Fibroblast of peridontal ligament (primary cell): Measurements from ENCODE around the gene HIPK2.

Source experiments
- DNase-seq: peaks from one replicate; pipeline ENCODE4 v3.0.0-alpha.2; 2010; ENCODE audit errors: extremely low read depth

The HIPK2 gene

GRCh38 chr7:139783647-139784385 is 6.0 kb upstream of the HIPK2 start:
- DNase-seq = no peak

GRCh38 chr7:139782932-139783331 is 5.1 kb upstream of the HIPK2 start:
- no peak for DNase-seq

DNA sequence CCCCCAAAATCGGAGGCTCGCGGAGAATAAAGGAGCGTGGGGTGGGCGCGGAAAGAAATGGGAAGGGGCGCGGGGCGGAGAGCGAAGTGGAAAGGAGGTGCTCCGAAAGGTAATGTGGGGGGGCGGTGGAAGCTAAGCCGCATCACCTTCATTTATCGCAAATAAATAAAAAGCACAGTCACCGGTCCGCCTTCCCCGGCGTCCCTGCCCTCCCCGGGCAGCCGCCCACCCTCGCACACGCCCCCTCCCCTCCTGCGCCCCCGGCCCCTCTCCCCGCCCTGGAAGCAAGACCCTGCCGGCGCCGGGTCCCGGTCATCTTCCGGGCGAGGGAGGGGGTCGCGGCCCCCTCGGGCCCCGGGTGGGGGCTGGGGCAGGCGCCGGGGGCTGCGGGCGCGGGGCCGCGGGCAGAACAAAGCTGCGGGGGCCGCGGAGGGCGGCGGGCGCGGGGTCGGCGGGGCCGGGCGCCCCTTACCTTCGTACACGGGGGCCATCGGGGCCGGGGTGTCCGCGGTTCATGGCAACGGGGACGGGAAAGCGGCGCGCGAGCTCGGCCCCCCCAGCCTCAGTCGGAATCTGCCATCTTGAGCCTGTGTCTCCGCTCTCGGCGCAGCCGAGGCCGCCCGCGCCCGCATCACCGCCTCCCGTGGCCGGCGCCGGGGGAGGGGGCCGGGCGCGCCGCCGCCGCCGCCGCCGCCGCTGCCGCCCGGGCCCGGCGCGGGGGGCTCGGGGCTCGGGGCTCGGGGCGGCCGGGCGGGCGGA is 486 bp downstream of the HIPK2 start:
- DNase-seq = no peak

DNA sequence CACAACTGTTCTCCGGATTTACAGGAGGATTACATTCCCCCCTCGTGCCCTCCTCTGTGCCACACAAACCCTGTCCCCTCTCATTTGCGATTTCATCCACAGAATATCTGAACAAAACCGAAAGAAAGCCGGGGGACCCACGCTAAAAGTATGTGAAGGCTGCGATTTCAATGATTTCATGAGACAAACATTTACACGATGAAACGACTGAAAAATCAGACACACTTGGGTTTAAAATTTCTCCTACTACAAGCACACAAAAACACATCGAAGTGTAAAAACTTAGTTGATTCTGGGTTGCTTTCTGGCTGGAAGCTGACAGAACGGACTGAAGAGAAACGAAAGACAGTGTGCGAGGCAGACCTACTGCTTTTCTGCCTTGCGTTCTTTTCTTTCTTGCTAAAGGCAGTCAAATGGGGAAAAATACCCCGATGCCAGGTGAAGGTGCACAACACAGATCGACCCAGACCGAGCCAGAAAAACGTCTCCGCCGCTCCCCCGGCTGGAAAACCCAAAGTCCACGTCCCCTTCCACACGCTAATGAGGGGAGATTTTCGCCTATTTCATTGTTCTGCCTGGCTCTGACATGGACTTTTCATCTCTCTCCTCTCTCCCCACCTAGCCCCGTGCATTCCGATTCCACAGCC is 1.2 kb downstream of the HIPK2 start:
- peak; percentile 72 for DNase-seq

GRCh38 chr7:139775829-139776266 is 1.9 kb downstream of the HIPK2 start:
- DNase-seq = peak; percentile 88

- peak; percentile 85 for DNase-seq
These were observed 3.4 kb downstream of the HIPK2 start for GRCh38 chr7:139774376-139774775.

- DNase-seq = no peak
These were observed 4.4 kb downstream of the HIPK2 start for GRCh38 chr7:139773371-139773770.

DNA sequence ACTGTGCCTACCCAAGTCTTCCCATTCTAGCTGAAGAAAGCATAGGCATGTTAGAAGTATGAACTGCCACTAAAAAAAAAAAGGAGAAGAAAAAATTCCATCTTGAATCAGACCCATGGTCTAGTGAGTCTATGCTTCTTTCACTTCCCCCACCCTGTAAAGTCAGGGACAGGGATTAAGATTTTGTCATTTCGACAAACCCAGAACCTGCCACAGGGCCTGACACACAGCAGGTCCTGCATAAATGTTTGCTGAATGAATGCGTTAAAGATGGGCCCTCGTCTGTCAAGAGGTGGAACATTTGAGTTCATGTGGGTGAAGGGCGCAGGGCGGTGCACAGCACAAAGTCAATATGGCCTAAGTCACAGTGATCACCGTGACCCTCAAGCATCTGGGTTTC is 4.9 kb downstream of the HIPK2 start:
- DNase-seq = no peak

DNA sequence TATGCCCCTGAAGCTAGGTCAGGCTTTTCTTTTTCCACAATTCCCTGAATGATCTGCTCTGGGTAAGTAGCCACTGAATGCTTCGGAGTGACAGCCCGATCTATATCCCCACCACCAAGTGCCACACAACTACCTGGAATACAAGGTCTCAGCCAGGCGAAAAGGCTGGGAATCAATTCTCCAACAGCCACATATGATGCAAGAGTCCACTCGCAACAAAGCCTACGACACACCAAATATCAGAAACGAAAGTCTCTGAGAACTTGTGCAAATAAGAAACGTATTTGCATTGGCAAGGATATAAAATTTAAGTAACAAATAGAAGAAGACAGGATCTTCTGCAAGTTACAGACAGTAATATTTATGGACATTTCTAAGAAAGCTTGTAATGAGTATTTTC is 5.7 kb downstream of the HIPK2 start:
- DNase-seq = no peak

DNA sequence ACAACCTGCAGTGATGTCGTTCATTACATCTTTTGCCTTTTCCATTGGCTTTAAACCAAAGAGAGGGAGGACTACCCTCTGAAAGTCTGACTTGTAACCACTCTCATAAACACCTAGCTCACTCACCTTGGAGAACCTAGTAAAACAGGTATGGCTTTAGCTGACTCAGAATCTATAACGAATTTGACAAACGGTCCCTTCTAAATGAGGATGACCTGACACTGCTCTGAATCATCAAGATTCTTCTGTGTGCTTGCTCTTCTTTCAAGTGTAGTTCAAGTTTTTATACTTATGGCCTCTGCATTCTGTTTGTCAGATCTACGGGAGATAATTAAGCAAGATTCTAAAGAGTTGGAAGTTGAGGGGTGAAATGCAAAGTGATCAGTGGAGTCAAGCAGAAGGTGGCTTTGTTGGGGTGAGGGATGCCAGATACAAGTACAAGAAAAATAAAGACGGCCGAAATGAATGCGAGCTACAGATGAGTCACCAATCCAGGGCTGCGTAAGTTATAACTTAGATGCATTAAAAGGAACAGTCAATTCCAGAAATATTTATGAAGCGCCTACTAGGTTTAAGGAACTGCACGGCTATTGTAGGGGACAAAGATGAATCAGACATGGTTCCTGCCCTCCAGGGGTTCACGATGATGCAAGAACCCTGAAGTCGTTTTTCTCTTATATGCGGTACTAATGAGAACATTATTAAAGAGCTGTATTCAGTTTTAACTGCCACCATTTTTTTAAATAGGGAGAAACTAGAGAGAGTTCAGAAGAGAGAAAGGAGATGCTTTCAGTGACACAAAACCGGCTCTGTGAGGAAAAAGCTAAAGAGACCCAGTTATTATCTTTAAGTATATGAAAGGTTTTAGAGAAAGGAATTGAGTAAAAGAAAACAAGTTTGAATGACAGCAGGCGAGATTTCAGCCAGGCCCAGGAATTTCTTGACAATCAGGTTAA is 6.5 kb downstream of the HIPK2 start:
- peak; percentile 73 for DNase-seq

- DNase-seq = no peak
These were observed 8.0 kb downstream of the HIPK2 start for GRCh38 chr7:139769761-139770160.

- no peak for DNase-seq
These were observed 8.7 kb downstream of the HIPK2 start for GRCh38 chr7:139769066-139769465.

- DNase-seq = no peak
These were observed 9.5 kb downstream of the HIPK2 start for GRCh38 chr7:139768249-139768824.

DNA sequence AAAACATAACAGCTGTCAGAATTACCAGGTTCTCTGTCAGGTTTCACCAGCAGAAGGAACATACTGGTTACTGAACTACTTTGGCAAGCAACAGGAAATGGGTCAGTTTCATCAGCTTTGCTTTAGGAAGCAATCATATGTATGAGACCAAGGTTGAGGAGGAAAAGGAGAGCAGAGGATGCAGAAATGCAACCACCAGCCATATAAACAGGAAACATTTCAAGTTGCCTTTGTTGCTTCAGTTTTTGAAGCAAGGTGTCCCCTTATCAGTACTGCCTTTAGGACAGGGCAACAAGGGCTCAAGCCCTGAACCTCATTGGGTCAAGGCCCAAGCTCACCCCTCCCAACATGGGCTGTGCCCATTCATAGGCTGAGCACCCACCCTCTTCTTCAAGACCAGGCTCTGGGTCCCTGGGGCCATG is 10.2 kb downstream of the HIPK2 start:
- DNase-seq = no peak

GRCh38 chr7:139765143-139765542 is 12.7 kb downstream of the HIPK2 start:
- DNase-seq = no peak

GRCh38 chr7:139763330-139763729 is 14.5 kb downstream of the HIPK2 start:
- DNase-seq = no peak

DNA sequence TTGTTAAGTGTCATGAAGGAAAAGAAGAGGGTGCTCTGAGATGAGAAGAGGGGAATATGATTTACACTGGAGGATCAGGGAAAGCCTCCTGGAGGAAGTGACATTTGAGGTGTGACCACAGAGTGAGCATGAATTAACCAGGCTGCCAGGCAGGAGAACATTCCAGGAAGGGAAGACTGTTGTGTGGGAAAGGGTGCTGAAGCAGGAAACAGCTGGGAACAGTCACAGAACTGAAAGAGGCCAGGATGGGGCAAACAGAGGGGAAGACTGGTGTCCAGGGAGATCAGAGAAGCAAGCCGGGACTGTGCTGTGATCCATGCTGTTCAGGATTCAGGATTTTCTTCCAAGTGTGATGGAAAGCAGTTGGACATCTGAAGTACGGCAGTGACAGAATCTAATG is 14.9 kb downstream of the HIPK2 start:
- no peak for DNase-seq

GRCh38 chr7:139758388-139758787 is 19.4 kb downstream of the HIPK2 start:
- DNase-seq = no peak

- no peak for DNase-seq
These were observed 19.8 kb downstream of the HIPK2 start for GRCh38 chr7:139757968-139758367.

DNA sequence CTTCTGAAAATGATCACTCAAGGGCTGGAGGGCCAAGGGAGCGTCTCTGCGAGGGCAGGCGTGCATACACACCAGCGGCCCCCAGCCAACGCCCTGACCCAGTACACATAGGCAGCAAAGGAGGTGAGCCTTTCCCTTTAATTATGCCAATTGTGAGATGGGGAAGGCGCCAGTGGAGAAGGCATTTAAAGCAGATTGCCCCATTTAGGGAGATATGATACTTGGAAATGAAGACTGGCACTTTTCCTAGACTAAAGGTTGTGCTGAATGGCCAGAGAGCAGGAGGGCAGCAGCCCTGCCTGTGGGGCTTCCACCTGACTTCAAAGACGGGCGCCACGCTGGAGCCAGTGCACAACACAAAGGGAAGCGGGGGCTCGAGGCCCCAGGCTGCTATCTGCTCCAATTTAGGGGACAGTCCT is 24.1 kb downstream of the HIPK2 start:
- DNase-seq = no peak

DNA sequence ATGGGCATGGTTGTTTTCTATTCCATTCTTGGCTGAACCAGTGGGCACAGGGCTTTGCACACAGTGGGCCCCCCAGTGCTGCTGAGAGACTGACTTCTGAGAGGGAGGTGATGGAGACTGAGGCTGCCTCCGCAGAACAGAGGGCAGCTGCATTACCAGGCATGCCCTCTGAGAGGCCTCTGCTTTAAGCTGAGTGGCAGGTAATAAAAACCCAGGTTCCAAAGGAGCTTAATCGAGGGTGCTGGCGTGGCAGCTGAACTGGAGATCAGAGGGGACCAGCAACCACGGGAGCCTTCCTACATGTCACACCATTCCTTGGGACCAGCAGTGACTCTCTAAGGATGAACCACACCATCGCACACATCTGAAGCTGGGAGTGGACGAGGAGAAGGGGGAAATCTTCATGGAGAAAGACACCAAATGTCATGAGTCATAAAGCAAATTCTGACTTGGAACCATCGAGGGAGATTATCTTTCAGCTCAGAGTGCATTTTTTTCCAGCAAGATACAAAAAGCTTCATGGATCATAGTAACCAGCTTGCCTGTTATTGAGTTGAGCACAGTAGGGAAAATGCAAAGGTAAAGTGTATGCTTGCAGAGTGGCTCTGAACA is 24.6 kb downstream of the HIPK2 start:
- DNase-seq = peak; percentile 61
